Measurements from ENCODE around the gene MYO5B.

MYO5B gene

GRCh38 chr18:49921318-49921985 lies 273.5 kb downstream of the MYO5B start:
- no peaks in the 10 kb centered on the region for H3K27me3 ChIP-seq (ENCODE audit: insufficient read depth, low read depth)
- no peaks in the 10 kb centered on the region for H3K4me1 ChIP-seq (ENCODE audit: low read depth, poor library complexity, severe bottlenecking)
- no peak overlapping the region for H3K4me3 ChIP-seq (IDR thresholded peaks at IDR 0.05; ENCODE audit: insufficient read depth, low read depth, low read length)
- H3K9ac ChIP-seq: no peak overlapping the region
- H4K20me1 ChIP-seq (ENCODE audit: insufficient read depth): no peaks in the 10 kb centered on the region
- no peak overlapping the region for H3K27ac ChIP-seq
- no peak overlapping the region for H2AFZ ChIP-seq (ENCODE audit: low read depth)
- H3K79me2 ChIP-seq (ENCODE audit: insufficient read depth, low read depth): no peaks in the 10 kb centered on the region
- H3K36me3 ChIP-seq (ENCODE audit: insufficient read depth): no peaks in the 10 kb centered on the region
- H3K4me2 ChIP-seq: no peak overlapping the region
- no peak for TF ChIP-seq CTCF (conservative IDR thresholded peaks at IDR 0.05; ENCODE audit: low read depth, low read length)

- Histone ChIP-seq H3K79me2 (ENCODE audit: insufficient read depth, low read depth) (no peaks in the 10 kb centered on the region), H3K4me1 (ENCODE audit: low read depth, poor library complexity, severe bottlenecking) (no peaks in the 10 kb centered on the region), H3K36me3 (ENCODE audit: insufficient read depth) (no peaks in the 10 kb centered on the region), H3K27me3 (ENCODE audit: insufficient read depth, low read depth) (no peaks in the 10 kb centered on the region), H3K9ac (no peak overlapping the region), H4K20me1 (ENCODE audit: insufficient read depth) (no peaks in the 10 kb centered on the region), H3K4me2 (no peak overlapping the region), H3K27ac (no peak overlapping the region), H2AFZ (ENCODE audit: low read depth) (no peak overlapping the region), H3K4me3 (IDR thresholded peaks at IDR 0.05; ENCODE audit: insufficient read depth, low read depth, low read length) (no peak overlapping the region)
- TF ChIP-seq CTCF (conservative IDR thresholded peaks at IDR 0.05; ENCODE audit: low read depth, low read length): no peak
Observed at GRCh38 chr18:49920731-49921130, 274.2 kb downstream of the MYO5B start.

- Histone ChIP-seq H3K36me3 (ENCODE audit: insufficient read depth) (no peaks in the 10 kb centered on the region), H3K79me2 (ENCODE audit: insufficient read depth, low read depth) (no peaks in the 10 kb centered on the region), H3K4me3 (IDR thresholded peaks at IDR 0.05; ENCODE audit: insufficient read depth, low read depth, low read length) (no peak overlapping the region), H3K27me3 (ENCODE audit: insufficient read depth, low read depth) (no peaks in the 10 kb centered on the region), H2AFZ (ENCODE audit: low read depth) (no peak overlapping the region), H3K27ac (no peak overlapping the region), H3K4me2 (no peak overlapping the region), H3K4me1 (ENCODE audit: low read depth, poor library complexity, severe bottlenecking) (no peaks in the 10 kb centered on the region), H4K20me1 (ENCODE audit: insufficient read depth) (no peaks in the 10 kb centered on the region), H3K9ac (no peak overlapping the region)
- TF ChIP-seq CTCF (conservative IDR thresholded peaks at IDR 0.05; ENCODE audit: low read depth, low read length): no peak
Observed at GRCh38 chr18:49917742-49918141, 277.2 kb downstream of the MYO5B start.

- Histone ChIP-seq H4K20me1 (ENCODE audit: insufficient read depth) (no peaks in the 10 kb centered on the region), H2AFZ (ENCODE audit: low read depth) (no peak overlapping the region), H3K79me2 (ENCODE audit: insufficient read depth, low read depth) (no peaks in the 10 kb centered on the region), H3K27ac (no peak overlapping the region), H3K4me3 (IDR thresholded peaks at IDR 0.05; ENCODE audit: insufficient read depth, low read depth, low read length) (no peak overlapping the region), H3K4me1 (ENCODE audit: low read depth, poor library complexity, severe bottlenecking) (no peaks in the 10 kb centered on the region), H3K9ac (no peak overlapping the region), H3K36me3 (ENCODE audit: insufficient read depth) (no peaks in the 10 kb centered on the region), H3K27me3 (ENCODE audit: insufficient read depth, low read depth) (no peaks in the 10 kb centered on the region), H3K4me2 (no peak overlapping the region)
- TF ChIP-seq CTCF (conservative IDR thresholded peaks at IDR 0.05; ENCODE audit: low read depth, low read length): no peak
Observed at GRCh38 chr18:49915352-49915751, 279.6 kb downstream of the MYO5B start.
